Astrocyte (in vitro differentiated cells and primary cell): Measurements from ENCODE around the gene CIB2.

Experiments
- EZH2 ChIP-seq: IDR thresholded peaks from 2 replicates; pipeline ENCODE4 v1.6.1; 2012; ENCODE audit warnings: mild to moderate bottlenecking, low read length, inconsistent platforms; ENCODE audit not compliant: insufficient read depth
- TF ChIP-seq, protein P1 (sequence below): IDR thresholded peaks from 2 replicates; pipeline ENCODE4 v1.5.1; 2011; ENCODE audit warnings: low read depth, mild to moderate bottlenecking, inconsistent platforms, low read length, moderate library complexity; ENCODE audit not compliant: insufficient read depth

DNA sequence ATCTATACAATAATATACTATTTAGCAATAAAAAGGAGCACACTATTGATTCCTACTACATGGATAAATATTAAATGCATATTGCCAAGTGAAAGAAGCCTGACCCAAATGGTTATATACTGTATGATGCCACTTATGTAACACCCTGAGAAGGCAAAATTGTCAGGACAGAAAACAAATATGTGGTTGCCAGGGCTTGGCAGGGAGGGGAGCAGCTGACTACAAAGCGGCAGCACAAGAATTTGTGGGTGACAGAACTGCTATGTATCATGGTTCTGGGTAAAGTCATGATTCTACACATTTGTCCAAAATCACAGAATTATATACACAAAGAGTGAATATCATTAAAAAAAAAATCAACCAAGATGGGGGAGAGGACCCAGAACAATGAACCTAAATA is 76.3 kb downstream of the CIB2 start:
- no peak for TF ChIP-seq EZH2
- TF ChIP-seq, protein P1, sequence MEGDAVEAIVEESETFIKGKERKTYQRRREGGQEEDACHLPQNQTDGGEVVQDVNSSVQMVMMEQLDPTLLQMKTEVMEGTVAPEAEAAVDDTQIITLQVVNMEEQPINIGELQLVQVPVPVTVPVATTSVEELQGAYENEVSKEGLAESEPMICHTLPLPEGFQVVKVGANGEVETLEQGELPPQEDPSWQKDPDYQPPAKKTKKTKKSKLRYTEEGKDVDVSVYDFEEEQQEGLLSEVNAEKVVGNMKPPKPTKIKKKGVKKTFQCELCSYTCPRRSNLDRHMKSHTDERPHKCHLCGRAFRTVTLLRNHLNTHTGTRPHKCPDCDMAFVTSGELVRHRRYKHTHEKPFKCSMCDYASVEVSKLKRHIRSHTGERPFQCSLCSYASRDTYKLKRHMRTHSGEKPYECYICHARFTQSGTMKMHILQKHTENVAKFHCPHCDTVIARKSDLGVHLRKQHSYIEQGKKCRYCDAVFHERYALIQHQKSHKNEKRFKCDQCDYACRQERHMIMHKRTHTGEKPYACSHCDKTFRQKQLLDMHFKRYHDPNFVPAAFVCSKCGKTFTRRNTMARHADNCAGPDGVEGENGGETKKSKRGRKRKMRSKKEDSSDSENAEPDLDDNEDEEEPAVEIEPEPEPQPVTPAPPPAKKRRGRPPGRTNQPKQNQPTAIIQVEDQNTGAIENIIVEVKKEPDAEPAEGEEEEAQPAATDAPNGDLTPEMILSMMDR: no peak
